ENCODE measurements around the gene PFN1.

Gene PFN1

DNA sequence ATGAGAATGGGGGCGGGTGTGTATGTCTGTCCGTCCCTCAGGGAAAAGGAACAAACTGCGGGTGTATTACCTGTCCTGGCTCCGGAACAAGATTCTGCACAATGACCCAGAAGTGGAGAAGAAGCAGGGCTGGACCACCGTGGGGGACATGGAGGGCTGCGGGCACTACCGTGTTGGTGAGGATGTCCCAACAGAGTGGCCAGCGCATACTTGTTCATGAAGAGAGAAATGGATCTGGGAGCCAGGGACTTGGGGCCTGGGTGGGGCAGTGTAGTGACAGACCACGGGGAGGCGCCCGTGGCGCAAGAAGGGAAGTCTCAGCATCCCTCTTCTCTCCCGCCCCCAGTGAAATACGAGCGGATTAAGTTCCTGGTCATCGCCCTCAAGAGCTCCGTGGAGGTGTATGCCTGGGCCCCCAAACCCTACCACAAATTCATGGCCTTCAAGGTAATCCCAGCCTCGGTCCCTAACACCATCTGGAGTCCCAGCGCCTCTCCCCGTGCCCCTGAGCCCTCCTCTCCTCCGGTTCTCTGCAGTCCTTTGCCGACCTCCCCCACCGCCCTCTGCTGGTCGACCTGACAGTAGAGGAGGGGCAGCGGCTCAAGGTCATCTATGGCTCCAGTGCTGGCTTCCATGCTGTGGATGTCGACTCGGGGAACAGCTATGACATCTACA, 52.5 kb downstream of the PFN1 start:
- no peak for DNase-seq

All from NCI-H1436 (cell line).